GM21825 (cell line): Measurements from ENCODE around the gene FSTL4.

ENCODE experiments used
- ATAC-seq: cut with Tn5 transposase; IDR thresholded peaks from one replicate; pipeline ENCODE4 v1.9.1; 2021; ENCODE audit warnings: mild to moderate bottlenecking, moderate library complexity; ENCODE audit not compliant: unreplicated experiment

FSTL4 gene

DNA sequence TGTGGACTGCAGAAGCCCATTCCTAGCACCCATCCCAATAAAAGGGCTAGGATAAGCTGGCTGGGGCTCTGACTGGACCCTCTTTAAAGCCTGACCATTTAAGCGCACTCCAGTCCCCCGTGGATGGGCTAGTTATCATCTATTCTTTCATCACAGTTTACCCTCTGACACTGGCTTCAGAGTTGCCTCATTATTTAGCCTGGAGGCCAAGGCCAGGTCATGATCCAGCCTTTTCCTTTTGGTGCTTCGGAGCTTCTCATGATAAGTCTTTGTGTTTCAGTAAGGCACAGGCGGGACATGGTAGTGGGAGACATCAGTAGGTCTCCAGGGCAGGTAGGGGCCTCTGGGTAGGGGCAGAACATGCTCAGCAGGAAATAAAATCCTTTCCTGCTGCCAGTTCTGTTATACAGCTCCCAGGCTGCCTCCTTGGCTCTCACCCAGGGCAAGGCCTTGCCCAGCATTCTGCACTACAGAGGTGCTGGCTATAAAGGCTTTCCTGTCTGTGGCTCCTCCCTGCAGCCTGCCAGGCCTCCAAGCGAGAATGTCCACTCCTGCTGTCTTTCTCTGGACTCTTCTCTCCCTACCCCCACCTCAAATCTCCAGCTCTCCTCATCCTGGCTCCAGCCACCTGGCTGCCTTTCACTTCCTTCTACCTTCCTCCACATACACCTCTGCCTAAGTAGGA is 128.8 kb downstream of the FSTL4 start:
- ATAC-seq, result no peak

GRCh38 chr5:133482028-133482427 is 130.3 kb downstream of the FSTL4 start:
- no peak for ATAC-seq

- ATAC-seq, result no peak
Observed at GRCh38 chr5:133480866-133481265, 131.5 kb downstream of the FSTL4 start.

DNA sequence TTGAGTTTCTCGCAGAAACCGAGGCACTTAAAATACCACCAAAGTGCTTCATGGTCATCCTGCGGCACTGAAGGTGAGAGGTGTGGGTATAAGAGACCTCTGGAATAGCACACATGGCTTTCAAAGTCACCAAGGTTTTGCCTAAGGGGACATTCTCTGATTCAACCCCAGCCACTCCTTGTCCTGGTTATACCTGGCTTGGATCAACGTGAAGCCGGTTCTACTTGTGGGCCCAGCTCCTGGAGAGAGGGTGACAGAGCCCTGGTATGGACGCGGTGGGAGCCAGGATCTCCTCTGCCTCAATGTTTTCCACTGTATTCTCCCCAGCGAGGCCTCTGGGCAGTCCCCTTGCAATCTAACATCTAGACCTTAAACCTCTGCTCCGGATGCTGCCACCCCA is 132.0 kb downstream of the FSTL4 start:
- ATAC-seq, result no peak

DNA sequence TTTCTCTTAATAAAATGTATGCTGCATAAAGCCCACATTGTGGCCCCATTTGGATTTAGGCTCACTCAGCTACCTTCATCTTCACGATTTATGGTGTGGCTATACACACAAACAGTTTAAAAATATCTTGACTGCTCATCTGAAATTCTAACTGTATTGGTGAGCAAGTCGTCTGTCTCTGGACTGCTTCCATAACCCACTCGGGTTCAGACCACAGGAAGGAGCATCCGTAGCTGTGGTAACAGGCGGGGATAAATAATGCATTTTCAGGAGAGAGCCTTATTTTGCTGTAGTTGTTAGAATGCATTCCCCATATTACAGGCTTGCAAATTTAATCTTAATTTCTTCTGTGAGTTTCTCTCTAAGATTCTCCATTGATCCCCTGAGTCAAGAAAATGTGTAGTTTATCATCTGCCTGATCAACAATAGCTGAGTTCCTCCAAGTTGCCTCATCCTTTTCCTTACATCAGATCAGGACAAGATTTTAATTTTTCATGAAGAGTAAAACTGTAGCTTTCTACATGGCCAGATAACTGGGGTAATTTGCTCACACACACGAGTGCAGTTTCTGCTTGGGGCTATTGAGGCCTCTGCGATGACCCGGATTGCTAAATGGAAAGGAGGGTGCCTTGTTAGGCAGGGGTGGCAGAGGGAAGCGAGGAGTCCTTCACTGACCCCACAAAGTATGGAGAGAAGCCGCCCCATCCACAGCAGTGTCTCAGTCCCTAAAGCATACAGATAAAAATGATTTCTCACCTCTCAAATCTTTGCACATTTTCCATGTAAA is 133.9 kb downstream of the FSTL4 start:
- ATAC-seq, result no peak

GRCh38 chr5:133475986-133476385 is 136.4 kb downstream of the FSTL4 start:
- ATAC-seq, result no peak

DNA sequence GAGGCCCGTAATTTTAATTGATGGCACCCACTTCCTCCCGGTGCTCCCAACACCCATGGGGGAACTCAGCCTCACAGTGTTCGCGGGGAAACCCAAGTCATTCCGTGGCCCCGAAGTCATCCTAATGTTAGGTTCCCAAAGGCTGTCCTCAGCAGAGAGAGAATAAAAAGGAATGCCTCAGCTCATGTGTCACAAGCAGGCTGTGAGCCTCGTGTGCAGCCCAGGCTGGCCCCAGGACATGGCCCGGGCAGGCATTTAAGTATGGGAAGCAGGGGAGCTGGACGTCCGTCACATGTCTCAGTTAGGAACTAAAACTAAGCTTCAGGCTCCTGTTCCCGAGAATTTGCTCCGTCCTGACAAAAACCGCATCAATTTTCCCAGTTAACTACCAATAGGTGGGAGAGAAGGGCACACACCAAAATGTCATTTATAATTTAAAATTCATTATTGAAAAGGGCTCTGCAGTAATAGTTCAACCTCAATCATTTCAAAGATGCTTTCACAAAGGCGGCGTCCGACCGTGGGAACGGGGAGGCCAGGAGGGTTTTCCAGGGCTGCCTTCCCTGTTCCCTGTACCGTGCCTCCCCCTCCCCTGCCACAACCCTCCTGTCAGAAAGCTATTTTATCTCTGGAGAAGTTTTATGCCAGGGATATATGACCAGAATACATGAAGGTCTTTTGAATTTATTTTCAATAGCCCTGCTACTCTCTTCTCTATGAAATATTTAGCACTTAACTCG is 137.3 kb downstream of the FSTL4 start:
- ATAC-seq, result no peak

DNA sequence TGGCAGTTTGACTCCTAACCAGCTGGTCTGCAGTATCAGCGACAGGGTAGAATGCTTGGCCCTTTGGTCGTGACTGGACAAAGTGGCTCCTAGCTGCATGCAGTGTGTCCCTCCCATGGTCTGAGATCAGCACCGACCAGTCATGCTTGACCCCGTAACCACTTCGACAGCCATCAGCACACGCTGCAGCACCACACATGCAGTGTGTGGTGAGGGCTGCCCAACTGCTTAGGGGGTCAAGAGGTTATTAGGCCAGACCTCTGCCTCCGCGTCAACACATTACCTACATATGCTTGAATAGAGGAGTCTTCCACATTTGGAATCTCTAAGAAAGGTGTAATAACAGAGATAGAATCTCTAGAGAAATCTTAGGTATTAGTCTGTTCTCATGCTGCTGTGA is 139.1 kb downstream of the FSTL4 start:
- ATAC-seq, result no peak

DNA sequence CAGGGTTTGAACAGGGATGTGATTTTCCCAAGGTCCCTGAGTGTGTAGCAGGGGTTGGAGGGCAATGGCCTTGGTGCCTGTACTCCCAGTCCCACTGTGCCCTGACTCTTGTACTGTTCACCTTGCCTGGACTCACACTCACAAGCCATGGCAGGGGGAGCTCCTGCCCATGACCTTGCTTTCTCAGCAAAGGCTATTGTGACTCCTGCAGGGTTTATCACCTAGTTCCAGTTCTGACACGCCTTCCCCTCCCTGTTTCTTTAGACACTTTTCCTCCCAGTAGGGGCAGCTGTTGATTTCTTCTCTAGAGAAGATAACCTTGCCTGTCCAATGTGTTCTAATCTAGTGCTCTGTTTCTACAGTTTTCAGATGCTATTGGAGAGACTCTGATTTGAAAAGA is 139.5 kb downstream of the FSTL4 start:
- no peak for ATAC-seq

- ATAC-seq, result no peak
Observed at GRCh38 chr5:133471699-133472098, 140.6 kb downstream of the FSTL4 start.

DNA sequence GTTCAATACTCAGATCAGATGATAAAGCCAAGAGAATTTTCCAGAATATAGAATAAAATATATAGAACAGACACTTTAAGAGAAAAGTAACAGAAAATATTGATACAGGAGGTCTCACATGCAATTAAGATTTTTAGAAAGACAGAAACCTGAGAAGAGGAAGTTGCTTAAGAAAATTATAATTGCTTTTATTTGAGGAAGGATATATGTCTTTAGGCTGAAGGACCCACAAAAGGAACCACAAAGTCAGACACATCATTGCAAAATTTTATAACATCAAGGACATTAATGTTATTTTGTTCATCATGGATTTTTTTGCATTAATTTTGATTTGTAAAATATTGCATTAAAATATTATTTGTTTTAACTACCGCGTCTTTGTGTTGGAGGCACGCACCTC is 141.5 kb downstream of the FSTL4 start:
- ATAC-seq, result no peak

- no peak for ATAC-seq
Observed at GRCh38 chr5:133469846-133470245, 142.5 kb downstream of the FSTL4 start.

- ATAC-seq, result no peak
Observed at GRCh38 chr5:133469252-133469651, 143.1 kb downstream of the FSTL4 start.

DNA sequence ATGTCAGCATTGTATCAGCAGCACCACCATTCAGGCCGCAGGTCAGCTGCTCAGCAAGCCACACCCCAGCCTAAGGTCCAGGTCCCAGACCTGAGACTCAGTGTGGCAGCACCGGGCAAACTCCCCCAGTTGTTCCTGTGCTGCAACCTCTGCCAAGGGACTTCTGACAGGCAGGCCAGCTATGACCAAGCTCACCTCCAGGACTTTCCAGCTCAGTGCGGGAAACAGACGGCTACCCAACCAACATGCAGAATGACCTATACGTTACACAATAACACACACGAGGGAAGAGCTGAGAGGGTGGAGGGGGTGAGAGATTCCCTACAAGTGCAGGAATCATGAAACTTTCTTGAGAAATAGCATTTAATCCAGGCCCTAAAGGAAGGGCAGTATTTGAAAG is 143.7 kb downstream of the FSTL4 start:
- no peak for ATAC-seq

GRCh38 chr5:133467826-133468463 is 144.4 kb downstream of the FSTL4 start:
- ATAC-seq, result no peak

- no peak for ATAC-seq
Observed at GRCh38 chr5:133467335-133467779, 145.0 kb downstream of the FSTL4 start.

DNA sequence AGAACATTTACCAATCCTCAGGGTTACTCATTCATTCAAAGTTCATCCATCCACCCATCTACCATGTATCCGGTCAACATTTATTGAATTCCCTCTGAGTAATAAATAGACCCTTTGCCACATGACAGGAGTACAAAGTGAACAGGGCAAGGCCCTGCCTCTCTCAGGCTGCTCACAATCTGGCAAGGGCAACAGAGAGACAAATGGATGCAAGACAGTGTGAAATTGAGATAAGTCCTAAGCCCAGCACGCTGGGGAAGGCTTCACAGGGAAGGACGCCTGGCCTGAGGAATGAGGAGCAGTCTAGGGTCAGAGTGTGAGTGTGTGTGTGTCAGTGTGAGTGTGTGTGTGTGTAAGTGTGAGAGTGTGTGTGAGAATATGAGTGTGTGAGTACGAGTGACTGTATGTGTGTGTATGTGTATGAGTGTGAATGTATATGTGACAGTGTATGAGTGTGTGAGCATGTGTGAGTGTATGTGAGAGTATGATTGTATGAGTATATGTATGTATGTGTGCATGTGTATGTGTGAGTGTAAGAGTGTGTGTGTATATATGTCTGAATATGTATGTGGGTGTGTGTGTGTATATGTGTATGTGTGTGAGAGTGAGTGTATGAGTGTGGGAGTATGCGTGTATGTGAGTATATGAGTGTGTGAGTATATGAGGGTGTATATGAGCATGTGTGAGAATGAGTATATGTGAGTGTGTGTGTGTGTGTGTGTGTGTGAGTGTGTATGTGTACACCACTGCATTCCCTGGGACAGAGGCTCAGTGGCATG is 145.6 kb downstream of the FSTL4 start:
- ATAC-seq, result no peak

DNA sequence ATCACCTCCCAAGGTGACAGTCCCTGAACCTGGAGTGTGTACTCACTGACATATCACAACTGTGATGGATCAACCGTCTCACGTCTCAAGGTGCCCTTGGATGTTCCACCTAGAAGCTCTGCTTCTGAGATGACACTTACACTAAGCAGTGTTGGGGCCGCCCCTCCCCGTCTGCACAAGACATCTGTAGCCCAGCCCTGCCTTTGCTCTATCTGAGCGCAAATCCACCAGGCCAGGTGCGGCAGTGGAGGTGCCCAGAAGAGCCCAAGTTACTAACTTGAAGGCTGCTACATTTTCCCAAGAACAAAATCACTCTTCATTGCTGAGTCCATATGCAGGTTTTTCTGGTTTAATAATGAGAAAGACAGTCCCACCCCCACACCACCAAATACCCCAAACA is 148.3 kb downstream of the FSTL4 start:
- ATAC-seq, result no peak

- ATAC-seq, result no peak
Observed at GRCh38 chr5:133461796-133462516, 150.4 kb downstream of the FSTL4 start.
